Neural crest cell (in vitro differentiated cells): Measurements from ENCODE around the gene FCGR3B. TPM values are rescaled to one million over a fixed set of nuclear protein-coding genes. Genes with fewer than 3 reads are reported as not detected.
"Not testable (repeated sequence)": the region's sequence is repeated elsewhere in the genome, so short reads cannot be mapped to it uniquely, and the experiment has no call there.

Experiments
- DNase-seq: peaks from one replicate; pipeline ENCODE4 v3.0.0; 2021; ENCODE audit warnings: low read depth, mixed read lengths, low spot score
- H3K27ac Mint-ChIP-seq: one replicate; pipeline ENCODE4 v1.8.0; 2021; ENCODE audit warnings: mild to moderate bottlenecking, mixed read lengths; ENCODE audit not compliant: unreplicated experiment
- H3K27me3 Mint-ChIP-seq: 2 replicates; pipeline ENCODE4 v1.8.0; 2021; ENCODE audit warnings: low read depth, mild to moderate bottlenecking, mixed read lengths
- H3K36me3 Mint-ChIP-seq: 2 replicates; pipeline ENCODE4 v1.8.0; 2021; ENCODE audit warnings: low read depth, mild to moderate bottlenecking, mixed read lengths
- H3K4me1 Mint-ChIP-seq: 2 replicates; pipeline ENCODE4 v1.8.0; 2021; ENCODE audit warnings: mixed read lengths
- H3K4me3 Mint-ChIP-seq: one replicate; pipeline ENCODE4 v1.8.0; 2021; ENCODE audit warnings: mild to moderate bottlenecking, mixed read lengths
- H3K9me3 Mint-ChIP-seq: 2 replicates; pipeline ENCODE4 v1.8.0; 2021; ENCODE audit warnings: mixed read lengths
- total RNA-seq: library from RNA; stranded (reverse); gene quantifications from 2 replicates; pipeline ENCODE4 v1.2.1, GENCODE V29; 2021

Gene FCGR3B
- total RNA-seq, 1 donor from 2014 or later: not detected

DNA sequence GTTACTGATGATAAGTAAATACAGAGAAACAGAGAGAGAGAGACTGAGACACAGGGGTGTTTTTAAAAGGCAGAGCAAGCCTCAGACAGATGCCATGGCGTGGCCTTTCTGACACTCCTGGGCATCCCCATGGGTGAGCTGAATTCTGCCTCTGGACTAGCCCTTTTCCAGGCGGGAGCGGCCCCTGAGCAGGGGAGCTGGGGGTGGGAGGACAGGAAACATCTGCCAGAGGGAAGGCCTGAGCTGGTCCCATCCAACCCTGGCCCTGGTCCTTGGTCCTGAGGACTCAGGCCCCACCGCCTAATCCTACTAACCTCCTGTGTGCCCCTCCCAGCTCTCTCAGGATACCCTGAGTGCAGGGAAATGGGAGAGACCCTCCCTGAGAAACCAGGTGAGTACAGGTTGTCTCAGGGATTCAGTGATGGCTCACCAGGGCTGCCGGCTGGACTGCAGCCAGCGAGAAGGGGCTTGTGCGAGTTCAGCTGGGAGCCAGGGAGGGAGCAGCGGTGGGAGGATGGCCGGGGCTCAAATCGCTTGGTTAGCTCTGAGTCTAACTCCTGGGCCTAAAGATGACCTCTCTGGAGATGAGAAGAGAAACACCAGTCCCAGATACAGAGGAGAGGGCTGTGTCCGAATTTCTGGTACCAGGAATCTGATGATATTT, 37.8 kb downstream of the FCGR3B start:
- DNase-seq, H3K36me3 Mint-ChIP-seq, H3K4me3 Mint-ChIP-seq, H3K9me3 Mint-ChIP-seq: not testable (repeated sequence)
- Mint-ChIP-seq H3K4me1 (peaks cover 13% of the 10 kb centered on the region), H3K27ac (peak overlapping the region; percentile 94), H3K27me3 (peaks cover 21% of the 10 kb centered on the region)

- H3K27me3 Mint-ChIP-seq: peaks cover 21% of the 10 kb centered on the region
- peaks cover 13% of the 10 kb centered on the region for H3K4me1 Mint-ChIP-seq
- not testable (repeated sequence) for H3K27ac Mint-ChIP-seq, H3K4me3 Mint-ChIP-seq, H3K36me3 Mint-ChIP-seq, DNase-seq, H3K9me3 Mint-ChIP-seq
Observed at GRCh38 chr1:161592586-161592985, 38.4 kb downstream of the FCGR3B start.

DNA sequence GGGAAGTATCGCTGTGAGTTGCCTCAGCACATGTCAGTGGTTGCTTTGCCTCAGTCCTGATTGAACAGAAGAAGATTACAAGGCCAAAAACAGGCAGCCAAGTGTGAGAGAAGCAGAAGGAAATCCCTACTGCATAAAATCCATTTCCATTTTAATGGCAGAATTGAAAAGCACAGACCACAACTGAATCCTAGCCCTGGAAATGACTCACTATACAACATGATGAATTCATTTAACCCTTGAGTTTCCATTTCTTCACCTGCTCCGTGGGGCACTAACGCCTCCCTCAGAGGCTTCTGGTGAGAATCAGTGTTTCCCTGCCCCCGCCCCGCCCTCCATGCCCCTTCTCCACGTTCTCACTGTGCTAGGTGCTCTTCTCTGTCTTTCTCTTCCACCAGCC, 41.1 kb downstream of the FCGR3B start:
- H3K9me3 Mint-ChIP-seq, H3K36me3 Mint-ChIP-seq, DNase-seq, H3K4me3 Mint-ChIP-seq, H3K27ac Mint-ChIP-seq, H3K4me1 Mint-ChIP-seq: not testable (repeated sequence)
- H3K27me3 Mint-ChIP-seq: peaks cover 21% of the 10 kb centered on the region

- not testable (repeated sequence) for H3K9me3 Mint-ChIP-seq, H3K4me3 Mint-ChIP-seq, DNase-seq, H3K4me1 Mint-ChIP-seq, H3K27ac Mint-ChIP-seq, H3K36me3 Mint-ChIP-seq
- peaks cover 19% of the 10 kb centered on the region for H3K27me3 Mint-ChIP-seq
Observed at GRCh38 chr1:161589365-161589764, 41.6 kb downstream of the FCGR3B start.

DNA sequence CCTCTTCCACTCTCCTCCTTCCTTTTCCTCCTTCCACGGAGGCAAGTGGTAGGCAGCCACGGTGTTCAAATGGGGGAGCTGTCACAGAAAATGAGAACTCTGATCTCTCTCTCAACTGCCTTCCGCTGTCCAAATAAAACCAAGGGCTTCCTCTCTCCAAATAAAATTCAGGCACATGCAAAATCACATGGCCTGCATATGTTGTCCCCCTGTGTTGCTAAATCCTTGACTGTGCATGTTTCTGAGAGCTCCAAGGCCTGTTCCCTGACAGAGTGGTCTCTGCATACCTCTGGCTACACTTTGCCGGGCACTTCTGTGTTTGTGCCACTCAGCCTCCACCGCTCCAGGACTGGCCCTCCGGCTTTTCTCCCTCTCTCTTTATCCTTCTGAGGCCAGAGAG, 42.4 kb downstream of the FCGR3B start:
- H3K27ac Mint-ChIP-seq, DNase-seq, H3K36me3 Mint-ChIP-seq, H3K4me1 Mint-ChIP-seq, H3K9me3 Mint-ChIP-seq, H3K4me3 Mint-ChIP-seq: not testable (repeated sequence)
- peaks cover 18% of the 10 kb centered on the region for H3K27me3 Mint-ChIP-seq

DNA sequence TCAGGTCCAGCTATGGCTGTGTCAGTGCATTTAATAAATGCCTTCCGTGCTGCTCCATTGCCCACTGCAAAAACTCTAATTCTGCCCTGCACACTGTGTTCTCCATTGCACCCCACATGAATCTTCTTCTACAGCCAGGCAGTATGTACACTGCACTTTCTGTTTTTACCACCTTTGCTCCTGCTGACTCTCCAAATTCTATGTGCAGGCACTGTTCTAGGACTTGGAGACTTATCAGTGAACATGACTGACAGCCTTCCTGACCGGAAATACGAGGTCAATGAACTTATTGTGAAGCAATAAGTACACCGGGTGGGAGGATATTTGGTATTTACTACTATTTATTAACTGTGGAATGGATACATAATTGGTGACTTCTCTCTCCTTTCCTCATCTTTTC, 48.1 kb downstream of the FCGR3B start:
- not testable (repeated sequence) for H3K36me3 Mint-ChIP-seq, H3K4me1 Mint-ChIP-seq, H3K27ac Mint-ChIP-seq, H3K4me3 Mint-ChIP-seq, H3K9me3 Mint-ChIP-seq, DNase-seq, H3K27me3 Mint-ChIP-seq

DNA sequence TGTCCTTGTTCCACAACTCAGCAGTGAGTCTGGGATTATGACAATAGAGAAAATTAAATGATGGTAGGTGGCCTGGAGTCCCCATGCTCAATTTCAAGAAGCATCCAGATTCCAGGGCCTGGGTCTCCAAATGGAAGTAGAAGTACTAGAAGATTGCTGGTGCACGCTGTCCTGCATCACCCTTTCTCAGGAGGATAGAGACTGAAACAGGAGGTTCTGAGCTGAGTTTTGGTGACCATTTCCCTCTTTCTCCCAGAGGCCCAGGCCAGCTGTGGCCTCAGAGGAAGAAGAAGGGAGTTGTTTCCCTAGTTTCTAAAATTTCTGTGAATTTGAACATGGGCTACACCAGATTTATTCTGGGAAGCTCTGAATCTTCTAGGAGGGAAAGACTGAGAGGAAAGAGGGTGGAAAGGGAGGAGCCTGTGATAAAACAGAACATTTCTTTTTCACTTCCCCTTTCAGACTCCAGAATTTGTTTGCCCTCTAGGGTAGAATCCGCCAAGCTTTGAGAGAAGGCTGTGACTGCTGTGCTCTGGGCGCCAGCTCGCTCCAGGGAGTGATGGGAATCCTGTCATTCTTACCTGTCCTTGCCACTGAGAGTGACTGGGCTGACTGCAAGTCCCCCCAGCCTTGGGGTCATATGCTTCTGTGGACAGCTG, 50.0 kb downstream of the FCGR3B start:
- H3K9me3 Mint-ChIP-seq, H3K27ac Mint-ChIP-seq, DNase-seq, H3K4me3 Mint-ChIP-seq, H3K4me1 Mint-ChIP-seq, H3K36me3 Mint-ChIP-seq, H3K27me3 Mint-ChIP-seq: not testable (repeated sequence)

DNA sequence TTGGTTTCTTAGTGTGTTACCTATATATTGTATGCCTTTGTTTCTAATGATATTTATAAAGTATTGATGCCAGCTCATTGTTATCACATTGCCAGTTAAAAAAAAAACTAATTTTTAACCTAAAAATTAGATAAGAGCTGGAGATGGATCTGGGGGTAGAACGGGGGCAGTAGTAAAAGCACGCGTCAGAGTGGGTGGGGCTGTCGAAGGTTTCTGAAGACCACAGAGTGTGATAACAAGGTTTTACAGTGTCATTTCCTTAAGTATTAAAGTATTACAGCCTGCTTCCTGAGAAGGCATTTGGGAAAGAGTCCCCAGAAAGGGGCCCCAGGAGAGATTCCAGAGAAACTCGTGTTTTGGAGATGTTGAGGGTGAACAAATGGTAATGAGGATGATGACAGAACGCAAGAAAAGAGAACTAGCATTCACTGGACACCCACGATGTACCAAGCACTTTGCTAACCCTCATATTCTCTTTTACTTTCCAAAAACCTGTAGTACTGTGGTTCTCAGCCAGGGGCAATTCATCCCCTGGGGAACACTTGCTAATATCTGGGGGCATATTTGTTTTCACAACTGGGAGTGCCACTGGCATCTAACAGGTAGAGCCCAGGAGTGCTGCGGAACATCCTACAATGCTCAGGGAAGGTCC, 51.0 kb downstream of the FCGR3B start:
- not testable (repeated sequence) for H3K4me3 Mint-ChIP-seq, H3K27ac Mint-ChIP-seq, DNase-seq, H3K9me3 Mint-ChIP-seq, H3K27me3 Mint-ChIP-seq, H3K4me1 Mint-ChIP-seq, H3K36me3 Mint-ChIP-seq

DNA sequence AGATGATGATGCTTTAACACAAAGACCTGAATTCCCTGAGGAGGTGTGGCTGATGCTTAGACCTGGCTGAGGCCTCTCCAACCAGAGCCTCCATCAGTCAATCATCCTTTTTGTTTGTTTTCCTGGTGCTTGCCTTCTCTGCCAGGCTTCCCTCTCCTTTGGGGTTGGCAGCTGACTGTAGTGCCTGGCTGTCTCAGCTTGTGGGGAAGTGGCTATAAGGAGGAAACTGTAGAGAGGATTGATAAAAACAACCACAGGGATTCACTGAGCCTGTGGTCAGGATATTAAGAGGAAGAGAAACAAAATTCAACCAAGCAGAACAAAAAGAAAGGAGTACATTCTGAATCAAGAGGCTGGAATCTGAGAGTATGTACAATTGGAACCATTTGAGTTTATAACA, 54.3 kb downstream of the FCGR3B start:
- not testable (repeated sequence) for DNase-seq, H3K4me1 Mint-ChIP-seq, H3K4me3 Mint-ChIP-seq, H3K27ac Mint-ChIP-seq, H3K36me3 Mint-ChIP-seq, H3K9me3 Mint-ChIP-seq, H3K27me3 Mint-ChIP-seq

Other genes with a start within 250 kb of the FCGR3B start
- gene FCGR2A, start 125.7 kb downstream of the FCGR3B start, total RNA-seq: not detected in 2 replicates
- gene HSPA6, start 106.6 kb downstream of the FCGR3B start, total RNA-seq: not detected in 2 replicates
- not detected in 2 replicates for gene FCGR3A, start 81.4 kb downstream of the FCGR3B start, total RNA-seq
- not detected in 2 replicates for gene FCGR2B, start 32.0 kb upstream of the FCGR3B start, total RNA-seq
- gene FCRLA, start 76.1 kb upstream of the FCGR3B start, total RNA-seq: not detected in 2 replicates
- gene FCRLB, start 90.4 kb upstream of the FCGR3B start, total RNA-seq: 0.40 and 0.43 TPM in 2 replicates
- 39.8 and 42.0 TPM in 2 replicates for gene DUSP12, start 118.6 kb upstream of the FCGR3B start, total RNA-seq
- gene ATF6, start 135.1 kb upstream of the FCGR3B start, total RNA-seq: 17.8 and 18.5 TPM in 2 replicates